B cell (primary cell): ENCODE data around the gene SESTD1.

Source experiments
- CTCF ChIP-seq: fragments of 200-600 bp; IDR thresholded peaks from one replicate; pipeline ENCODE4 v1.8.0; 2022; ENCODE audit warnings: antibody characterized with exemption, mild to moderate bottlenecking
- EZH2 ChIP-seq: IDR thresholded peaks from 2 replicates; pipeline ENCODE4 v1.6.1; 2012; ENCODE audit warnings: borderline replicate concordance, low read depth, mild to moderate bottlenecking, moderate library complexity, low read length; ENCODE audit not compliant: insufficient read depth, poor library complexity, severe bottlenecking

- no peak for TF ChIP-seq CTCF
- no peak for TF ChIP-seq EZH2
Measured at GRCh38 chr2:179250095-179250494, 14.5 kb downstream of the SESTD1 start.
